Measurements from ENCODE around the gene MYLK4.

The MYLK4 gene

GRCh38 chr6:2708456-2708855, 42.3 kb downstream of the MYLK4 start:
- DNase-seq (ENCODE audit: low read depth, low spot score), result no peak

GRCh38 chr6:2706558-2706957, 44.2 kb downstream of the MYLK4 start:
- no peak for DNase-seq (ENCODE audit: low read depth, low spot score)

- no peak for DNase-seq (ENCODE audit: low read depth, low spot score)
Measured at GRCh38 chr6:2705256-2705655, 45.5 kb downstream of the MYLK4 start.

GRCh38 chr6:2697291-2697690, 53.4 kb downstream of the MYLK4 start:
- DNase-seq (ENCODE audit: low read depth, low spot score), result no peak

GRCh38 chr6:2695454-2696095, 55.1 kb downstream of the MYLK4 start:
- no peak for DNase-seq (ENCODE audit: low read depth, low spot score)

- no peak for DNase-seq (ENCODE audit: low read depth, low spot score)
Measured at GRCh38 chr6:2693231-2693630, 57.5 kb downstream of the MYLK4 start.

- DNase-seq (ENCODE audit: low read depth, low spot score), result no peak
Measured at GRCh38 chr6:2688401-2689064, 62.2 kb downstream of the MYLK4 start.

GRCh38 chr6:2687456-2687855, 63.3 kb downstream of the MYLK4 start:
- no peak for DNase-seq (ENCODE audit: low read depth, low spot score)

- DNase-seq (ENCODE audit: low read depth, low spot score), result no peak
Measured at GRCh38 chr6:2686515-2686914, 64.2 kb downstream of the MYLK4 start.

GRCh38 chr6:2684766-2685754, 65.7 kb downstream of the MYLK4 start:
- no peak for DNase-seq (ENCODE audit: low read depth, low spot score)

GRCh38 chr6:2684103-2684749, 66.5 kb downstream of the MYLK4 start:
- DNase-seq (ENCODE audit: low read depth, low spot score), result no peak

- no peak for DNase-seq (ENCODE audit: low read depth, low spot score)
Measured at GRCh38 chr6:2680264-2680922, 70.3 kb downstream of the MYLK4 start.

GRCh38 chr6:2677080-2677593, 73.6 kb downstream of the MYLK4 start:
- no peak for DNase-seq (ENCODE audit: low read depth, low spot score)

GRCh38 chr6:2676048-2676447, 74.7 kb downstream of the MYLK4 start:
- DNase-seq (ENCODE audit: low read depth, low spot score), result no peak

GRCh38 chr6:2674857-2675256, 75.9 kb downstream of the MYLK4 start:
- no peak for DNase-seq (ENCODE audit: low read depth, low spot score)

- DNase-seq (ENCODE audit: low read depth, low spot score), result no peak
Measured at GRCh38 chr6:2669067-2669700, 81.5 kb downstream of the MYLK4 start.

GRCh38 chr6:2667617-2668016, 83.1 kb downstream of the MYLK4 start:
- no peak for DNase-seq (ENCODE audit: low read depth, low spot score)

GRCh38 chr6:2666906-2667575, 83.7 kb downstream of the MYLK4 start:
- DNase-seq (ENCODE audit: low read depth, low spot score), result no peak

- DNase-seq (ENCODE audit: low read depth, low spot score), result no peak
Measured at GRCh38 chr6:2665146-2666070, 85.3 kb downstream of the MYLK4 start.
